H1 (cell line): ENCODE results near the gene CDH10. TPM values are rescaled to one million over a fixed set of nuclear protein-coding genes. Genes with fewer than 3 reads are reported as not detected.

ENCODE experiments used
- CTCF ChIA-PET: fragments of 300-600 bp; sonication (Branson Sonifier 250); formaldehyde crosslinking; loops from one replicate; lab custom pipeline; 2021; ENCODE audit not compliant: partially characterized antibody; lab: Charles Lee
- POLR2A ChIA-PET: fragments of 300-600 bp; sonication (Branson Sonifier 250); formaldehyde crosslinking; loops from one replicate; lab custom pipeline; 2021; ENCODE audit warnings: inconsistent platforms; ENCODE audit not compliant: partially characterized antibody; lab: Charles Lee
- DNase-seq, 2 experiments: peaks; one replicate each; pipeline versions ENCODE4 v3.0.0 to v3.0.0-alpha.2; 2010 to 2022; ENCODE audit warnings: low spot score in 2 of 2, low read depth in 1 of 2, mixed read lengths in 1 of 2
- FAIRE-seq: peaks from 2 replicates; lab custom pipeline; 2011; peaks lifted over from hg19 to GRCh38; lab: Jason Lieb, UNC
- H2AFZ ChIP-seq: 2 replicates; pipeline ENCODE4 v1.8.1; 2012; ENCODE audit warnings: low read length, inconsistent platforms
- H2AK5ac ChIP-seq: 2 replicates; pipeline ENCODE4 v1.6.1; 2013; ENCODE audit warnings: low read depth, low read length
- H2BK120ac ChIP-seq: replicated peaks from 2 replicates; pipeline ENCODE3; 2013; ENCODE audit warnings: low read depth, low read length, inconsistent platforms
- H2BK12ac ChIP-seq: 2 replicates; pipeline ENCODE4 v1.6.1; 2013; ENCODE audit warnings: low read depth, low read length
- H2BK15ac ChIP-seq: 2 replicates; pipeline ENCODE4 v1.6.1; 2013; ENCODE audit warnings: low read length
- H2BK20ac ChIP-seq: 2 replicates; pipeline ENCODE4 v1.6.1; 2013; ENCODE audit warnings: low read length
- H2BK5ac ChIP-seq: 2 replicates; pipeline ENCODE4 v1.6.1; 2013; ENCODE audit warnings: low read depth, low read length
- H3K14ac ChIP-seq: 2 replicates; pipeline ENCODE4 v1.6.1; 2013; ENCODE audit warnings: inconsistent platforms; ENCODE audit not compliant: insufficient read length
- H3K18ac ChIP-seq: 2 replicates; pipeline ENCODE4 v1.6.1; 2013; ENCODE audit warnings: low read length; ENCODE audit errors: extremely low read depth
- H3K23ac ChIP-seq: 2 replicates; pipeline ENCODE4 v1.6.1; 2013; ENCODE audit warnings: inconsistent platforms; ENCODE audit not compliant: insufficient read length
- H3K23me2 ChIP-seq: 2 replicates; pipeline ENCODE4 v1.6.1; 2013; ENCODE audit warnings: low read depth, low read length
- H3K27ac ChIP-seq: 2 replicates; pipeline ENCODE4 v1.6.1; 2011; ENCODE audit warnings: low read depth, low read length, inconsistent platforms
- H3K27me3 ChIP-seq, 4 experiments: replicated peaks in 1 of 4; 1 replicate in 1 of 4; 2 replicates in 3 of 4; pipeline versions ENCODE4 v1.6.1 to v1.8.1; 2011 to 2013; ENCODE audit warnings: low read length in 3 of 4, mild to moderate bottlenecking in 3 of 4, inconsistent platforms in 2 of 4, mixed read lengths in 2 of 4, moderate library complexity in 1 of 4; ENCODE audit not compliant: control insufficient read depth in 3 of 4, insufficient read depth in 3 of 4; ENCODE audit errors: extremely low read depth in 1 of 4
- H3K36me3 ChIP-seq, 4 experiments: 2 replicates each; pipeline versions ENCODE4 v1.6.1 to v1.8.1; 2011 to 2013; ENCODE audit warnings: mild to moderate bottlenecking in 4 of 4, low read length in 3 of 4, moderate library complexity in 2 of 4, control low read depth in 1 of 4, inconsistent platforms in 1 of 4; ENCODE audit not compliant: insufficient read depth in 4 of 4, control insufficient read depth in 2 of 4
- H3K4ac ChIP-seq: replicated peaks from 2 replicates; pipeline ENCODE3; 2013; ENCODE audit warnings: low read length, low read depth, mixed read lengths, inconsistent platforms; ENCODE audit not compliant: insufficient read length
- H3K4me1 ChIP-seq, 4 experiments: replicated peaks in 1 of 4; 1 replicate in 1 of 4; 2 replicates in 3 of 4; pipeline versions ENCODE4 v1.6.1 to v1.8.1; 2011 to 2013; ENCODE audit warnings: low read length in 3 of 4, inconsistent platforms in 2 of 4, mixed read lengths in 1 of 4; ENCODE audit not compliant: insufficient read depth in 4 of 4, control insufficient read depth in 3 of 4
- H3K4me2 ChIP-seq, 2 experiments: 2 replicates each; pipeline versions ENCODE4 v1.6.1 to v1.8.1; 2011 to 2013; ENCODE audit warnings: low read depth in 2 of 2, low read length in 2 of 2, control low read depth in 1 of 2, inconsistent platforms in 1 of 2, mild to moderate bottlenecking in 1 of 2; ENCODE audit not compliant: insufficient read depth in 1 of 2
- H3K4me3 ChIP-seq, 4 experiments: fragments of 200-600, 300-600 bp in 1 of 4; sonication (generic), shearing (Covaris generic), sonication (Bioruptor Twin) in 1 of 4; 2 replicates each; pipeline versions ENCODE4 v1.5.1 to v1.8.1; 2011 to 2016; ENCODE audit warnings: low read length in 4 of 4, low read depth in 3 of 4, control low read depth in 2 of 4, inconsistent platforms in 2 of 4, mild to moderate bottlenecking in 2 of 4, mixed read lengths in 1 of 4, moderate library complexity in 1 of 4; ENCODE audit not compliant: insufficient read depth in 2 of 4; ENCODE audit errors: extremely low read depth in 1 of 4
- H3K56ac ChIP-seq: replicated peaks from 2 replicates; pipeline ENCODE3; 2013; ENCODE audit warnings: low read depth, mild to moderate bottlenecking, mixed read lengths, low read length, inconsistent platforms; ENCODE audit not compliant: insufficient read length
- H3K79me1 ChIP-seq: 2 replicates; pipeline ENCODE4 v1.6.1; 2013; ENCODE audit warnings: low read depth, low read length, control low read depth
- H3K79me2 ChIP-seq, 2 experiments: 2 replicates each; pipeline versions ENCODE4 v1.6.1 to v1.8.1; 2012 to 2013; ENCODE audit warnings: low read length in 2 of 2, mild to moderate bottlenecking in 2 of 2, inconsistent platforms in 1 of 2; ENCODE audit not compliant: insufficient read depth in 2 of 2, control insufficient read depth in 1 of 2
- H3K9ac ChIP-seq, 4 experiments: replicated peaks in 1 of 4; 1 replicate in 1 of 4; 2 replicates in 3 of 4; pipeline versions ENCODE4 v1.6.1 to v1.8.1; 2011 to 2013; ENCODE audit warnings: low read depth in 3 of 4, low read length in 3 of 4, control low read depth in 2 of 4, mild to moderate bottlenecking in 2 of 4, moderate library complexity in 2 of 4, inconsistent platforms in 1 of 4; ENCODE audit errors: extremely low read depth in 1 of 4
- H3K9me3 ChIP-seq, 2 experiments: 2 replicates each; pipeline versions ENCODE4 v1.6.1 to v1.8.1; 2012 to 2013; ENCODE audit warnings: mild to moderate bottlenecking in 2 of 2, moderate library complexity in 2 of 2, control low read depth in 1 of 2, inconsistent platforms in 1 of 2, low read depth in 1 of 2, low read length in 1 of 2, mixed read lengths in 1 of 2; ENCODE audit not compliant: insufficient read depth in 2 of 2
- H4K20me1 ChIP-seq, 2 experiments: replicated peaks in 1 of 2; 2 replicates each; pipeline versions ENCODE3 to v1.8.1; 2011 to 2013; ENCODE audit warnings: inconsistent platforms in 2 of 2, low read length in 2 of 2, mild to moderate bottlenecking in 1 of 2; ENCODE audit not compliant: insufficient read depth in 2 of 2, control insufficient read depth in 1 of 2
- H4K5ac ChIP-seq: 2 replicates; pipeline ENCODE4 v1.6.1; 2013; ENCODE audit warnings: low read length, low read depth, mixed read lengths, inconsistent platforms; ENCODE audit not compliant: insufficient read length
- H4K8ac ChIP-seq: 2 replicates; pipeline ENCODE4 v1.8.0; 2013; ENCODE audit warnings: mild to moderate bottlenecking, moderate library complexity, low read length, inconsistent platforms; ENCODE audit not compliant: insufficient read depth; ENCODE audit errors: extremely low read depth
- H4K91ac ChIP-seq: replicated peaks from 2 replicates; pipeline ENCODE3; 2013; ENCODE audit warnings: low read length, mixed read lengths, inconsistent platforms; ENCODE audit not compliant: insufficient read length
- ASH2L ChIP-seq: fragments of 200-600, 300-600 bp; sonication (generic); IDR thresholded peaks from one replicate; pipeline ENCODE4 v1.7.1; 2017; ENCODE audit warnings: low read length
- E2F6 ChIP-seq: IDR thresholded peaks from 2 replicates; pipeline ENCODE4 v1.6.1; 2012; ENCODE audit warnings: inconsistent platforms
- HDAC6 ChIP-seq: IDR thresholded peaks from one replicate; pipeline ENCODE4 v1.7.1; 2012; ENCODE audit warnings: low read depth, mild to moderate bottlenecking, inconsistent platforms, low read length, moderate library complexity
- NANOG ChIP-seq: IDR thresholded peaks from 2 replicates; pipeline ENCODE4 v1.6.1; 2011; ENCODE audit warnings: low read length, low read depth, mild to moderate bottlenecking, inconsistent platforms; ENCODE audit not compliant: insufficient read depth, poor library complexity, severe bottlenecking
- POLR2AphosphoS5 ChIP-seq: IDR thresholded peaks from 2 replicates; pipeline ENCODE4 v1.6.1; 2011; ENCODE audit warnings: low read depth, low read length
- WGBS, 2 experiments: shearing (Covaris generic) in 1 of 2; methylation state at CpG; one replicate each; pipeline versions ENCODE4 v1.1.6 to v1.1.7; 2013 to 2015; ENCODE audit warnings: low lambda C conversion rate in 2 of 2, mixed read lengths in 2 of 2, inconsistent platforms in 1 of 2, low coverage in 1 of 2, missing lambda C conversion rate in 1 of 2; ENCODE audit not compliant: insufficient replicate concordance in 2 of 2, insufficient coverage in 1 of 2, insufficient read length in 1 of 2; ENCODE audit errors: extremely low coverage in 1 of 2, missing lambda C conversion rate in 1 of 2; 5-methylcytosine and 5-hydroxymethylcytosine counted together
- polyA plus RNA-seq, 7 experiments: library from polyadenylated mRNA; depleted of rRNA in 3 of 7; stranded (reverse) in 5 of 7; unstranded in 2 of 7; fragments of >200 nt in 5 of 7; fragments of 200-250 nt in 2 of 7; gene quantifications; 1 replicate in 5 of 7; 2 replicates in 1 of 7; 4 replicates in 1 of 7; pipeline versions ENCODE4 v1.2.1 to v1.2.3, GENCODE V29; 2011 to 2013; ENCODE audit warnings: missing spikeins in 2 of 7, mixed read lengths in 2 of 7
- total RNA-seq: library from RNA; stranded (reverse); fragmentation: NEBNext Ultra II Directional; extraction: Animal tissue kit (Norgen Biotek cat#: 25700); gene quantifications from 2 replicates; pipeline ENCODE4 v1.2.1, GENCODE V29; 2021

CDH10 gene
- total and polyA plus RNA-seq, 2 of the 8 experiments (the other 6 are each of a cell fraction or from before 2014, with no cell fraction given) = 0.11 TPM; not detected in 1

- no peak overlapping the region for H3K4me2 ChIP-seq
- CTCF ChIA-PET = interaction anchor here (1.3 kb wide), 1 partner anchor 11 kb away, joined by 3 read pairs; no protein-coding TSS in a partner anchor
- H3K36me3 ChIP-seq = no peaks in the 10 kb centered on the region
- no peak overlapping the region for H3K27ac ChIP-seq
- 94% methylated on average over 1 of the region's 1 CpG; no CpG with 5 or more reads in 1 of the 2 experiments for WGBS, 2 experiments
- no peak overlapping the region for H4K91ac ChIP-seq
- H4K20me1 ChIP-seq = no peaks in the 10 kb centered on the region
- POLR2A ChIA-PET = no interaction called here
- H2AK5ac ChIP-seq = no peak overlapping the region
- no peak overlapping the region for H4K8ac ChIP-seq
- no peak overlapping the region for H4K5ac ChIP-seq
- DNase-seq = no peak
- H3K23me2 ChIP-seq = no peaks in the 10 kb centered on the region
- H2BK12ac ChIP-seq = no peak overlapping the region
- H3K79me2 ChIP-seq = no peaks in the 10 kb centered on the region
- no peaks in the 10 kb centered on the region; a peak in 1 of 7 replicates for H3K4me1 ChIP-seq
- H3K56ac ChIP-seq = no peak overlapping the region
- no peaks in the 10 kb centered on the region for H3K9me3 ChIP-seq
- no peak overlapping the region for H2BK20ac ChIP-seq
- no peaks in the 10 kb centered on the region for H3K79me1 ChIP-seq
- no peak overlapping the region for H3K9ac ChIP-seq
- no peak overlapping the region for H2BK5ac ChIP-seq
- no peak overlapping the region for H2BK15ac ChIP-seq
- no peak overlapping the region for H3K23ac ChIP-seq
- H3K4ac ChIP-seq = no peak overlapping the region
- H3K14ac ChIP-seq = no peak overlapping the region
- FAIRE-seq = no peak
- H3K18ac ChIP-seq = no peak overlapping the region
- no peak overlapping the region for H2BK120ac ChIP-seq
- H3K4me3 ChIP-seq = no peak overlapping the region
- H2AFZ ChIP-seq = no peak overlapping the region
- no peak for TF ChIP-seq POLR2AphosphoS5
- no peak for TF ChIP-seq NANOG
- no peak for TF ChIP-seq ASH2L
- no peak for TF ChIP-seq E2F6
- no peak for TF ChIP-seq HDAC6
- H3K27me3 ChIP-seq = no peaks in the 10 kb centered on the region
These were observed 105.2 kb downstream of the CDH10 start for GRCh38 chr5:24539613-24540012.
